GM23248 (cell line): ENCODE results near the gene ATP13A4. TPM values are rescaled to one million over a fixed set of nuclear protein-coding genes. Genes with fewer than 3 reads are reported as not detected.

Experiments
- DNase-seq: peaks from one replicate; pipeline ENCODE4 v3.0.0-alpha.2; 2015
- H2AFZ ChIP-seq: fragments of 200-600 bp; sonication (generic); 2 replicates; pipeline ENCODE4 v1.6.1; 2016; ENCODE audit warnings: antibody characterized with exemption
- H3F3A ChIP-seq: fragments of 200-600 bp; sonication (generic); 2 replicates; pipeline ENCODE4 v1.6.1; 2016; ENCODE audit warnings: mild to moderate bottlenecking, antibody characterized with exemption, mixed run types; ENCODE audit not compliant: insufficient read depth
- H3K27ac ChIP-seq: fragments of 200-600 bp; sonication (generic); 2 replicates; pipeline ENCODE4 v1.5.1; 2016; ENCODE audit warnings: mild to moderate bottlenecking
- H3K27me3 ChIP-seq: fragments of 200-600 bp; sonication (generic); replicated peaks from 2 replicates; pipeline ENCODE4 v1.6.1; 2016; ENCODE audit warnings: mild to moderate bottlenecking; ENCODE audit not compliant: insufficient read depth
- H3K36me3 ChIP-seq: fragments of 200-600 bp; sonication (generic); 2 replicates; pipeline ENCODE4 v1.6.1; 2016; ENCODE audit warnings: low read depth, mild to moderate bottlenecking
- H3K4me1 ChIP-seq: fragments of 200-600 bp; sonication (generic); 2 replicates; pipeline ENCODE4 v1.6.1; 2016; ENCODE audit warnings: mild to moderate bottlenecking; ENCODE audit not compliant: insufficient read depth
- H3K4me2 ChIP-seq: fragments of 200-600 bp; sonication (generic); one replicate; pipeline ENCODE4 v1.6.1; 2016; ENCODE audit warnings: mild to moderate bottlenecking; ENCODE audit not compliant: unreplicated experiment
- H3K4me3 ChIP-seq: fragments of 200-600 bp; sonication (generic); 2 replicates; pipeline ENCODE4 v1.5.1; 2016; ENCODE audit warnings: mild to moderate bottlenecking
- H3K79me2 ChIP-seq: fragments of 200-600 bp; sonication (generic); 2 replicates; pipeline ENCODE4 v1.6.1; 2016; ENCODE audit warnings: mild to moderate bottlenecking; ENCODE audit not compliant: insufficient read depth
- H3K9ac ChIP-seq: fragments of 200-600 bp; sonication (generic); 2 replicates; pipeline ENCODE4 v1.6.1; 2016; ENCODE audit warnings: mild to moderate bottlenecking
- H3K9me2 ChIP-seq: fragments of 200-600 bp; sonication (generic); 2 replicates; pipeline ENCODE4 v1.6.1; 2016; ENCODE audit warnings: mixed run types, mild to moderate bottlenecking, moderate library complexity; ENCODE audit not compliant: insufficient read depth
- H3K9me3 ChIP-seq: fragments of 200-600 bp; sonication (generic); one replicate; pipeline ENCODE4 v1.6.1; 2017; ENCODE audit warnings: low read depth
- H4K20me1 ChIP-seq: fragments of 200-600 bp; sonication (generic); 2 replicates; pipeline ENCODE4 v1.6.0; 2016; ENCODE audit not compliant: insufficient read depth
- EZH2 ChIP-seq: fragments of 200-600 bp; sonication (generic); IDR thresholded peaks from 2 replicates; pipeline ENCODE4 v1.6.1; 2018; ENCODE audit warnings: antibody characterized with exemption, mild to moderate bottlenecking; ENCODE audit not compliant: insufficient read depth, poor library complexity, severe bottlenecking
- EZH2phosphoT487 ChIP-seq: fragments of 200-600 bp; sonication (generic); IDR thresholded peaks from 2 replicates; pipeline ENCODE4 v1.6.1; 2018; ENCODE audit warnings: antibody characterized with exemption, moderate library complexity, mild to moderate bottlenecking, low read depth; ENCODE audit not compliant: insufficient read depth
- WGBS, 2 experiments: methylation state at CpG; one replicate each; pipeline ENCODE4 v1.1.6; 2015 to 2017; ENCODE audit warnings: low lambda C conversion rate in 2 of 2, low coverage in 1 of 2; ENCODE audit errors: missing lambda C conversion rate in 2 of 2; 5-methylcytosine and 5-hydroxymethylcytosine counted together
- in situ Hi-C: fragments of 300-500 bp; cut with MboI; formaldehyde crosslinking; loops from 2 replicates; pipeline ENCODE4 v1.15.0; 2020
- polyA plus RNA-seq: library from polyadenylated mRNA; unstranded; fragments of >200 nt; fragmentation: Nextera tagmentation; extraction: Ambion mirVana; gene quantifications from 2 replicates; pipeline ENCODE4 v1.2.1, GENCODE V29; 2016
- total RNA-seq: library from RNA; depleted of rRNA; stranded (reverse); fragments of >200 nt; shearing (Covaris generic); gene quantifications from 2 replicates; pipeline ENCODE4 v1.2.3, GENCODE V29; 2014

ATP13A4 gene
- total and polyA plus RNA-seq, 2 experiments from 2014 or later: not detected

GRCh38 chr3:193387596-193387995, 167.1 kb downstream of the ATP13A4 start:
- in situ Hi-C loops: no loop called here
- no peaks in the 10 kb centered on the region for H3K79me2 ChIP-seq
- H4K20me1 ChIP-seq: no peaks in the 10 kb centered on the region
- H3F3A ChIP-seq: no peaks in the 10 kb centered on the region
- H3K27me3 ChIP-seq: no peaks in the 10 kb centered on the region
- no peak for DNase-seq
- no peaks in the 10 kb centered on the region for H3K9me3 ChIP-seq
- no peak overlapping the region for H2AFZ ChIP-seq
- H3K36me3 ChIP-seq: no peaks in the 10 kb centered on the region
- H3K9me2 ChIP-seq: no peaks in the 10 kb centered on the region
- H3K4me2 ChIP-seq: no peak overlapping the region
- no peaks in the 10 kb centered on the region for H3K4me1 ChIP-seq
- TF ChIP-seq EZH2 (no peak), EZH2phosphoT487 (no peak)
- H3K4me3 ChIP-seq: no peak overlapping the region
- H3K9ac ChIP-seq: no peak overlapping the region
- no peak overlapping the region for H3K27ac ChIP-seq
- 7 to 13% methylated on average over 2 of the region's 2 CpGs for WGBS, 2 experiments

GRCh38 chr3:193378706-193379105, 176.0 kb downstream of the ATP13A4 start, which contains the start of gene ATP13A5:
TSS of gene ATP13A5 (minus strand) at chr3:193378753. CDS start at chr3:193378725, 28 bp downstream.
- Histone ChIP-seq H3K27ac (no peak within 1 kb of the TSS), H3F3A (no peaks in the 10 kb centered on the region), H3K36me3 (no peaks in the 10 kb centered on the region), H2AFZ (no peak within 1 kb of the TSS), H3K4me1 (no peaks in the 10 kb centered on the region), H4K20me1 (no peaks in the 10 kb centered on the region), H3K9ac (no peak within 1 kb of the TSS), H3K27me3 (no peaks in the 10 kb centered on the region), H3K4me2 (no peak within 1 kb of the TSS), H3K79me2 (no peaks in the 10 kb centered on the region), H3K9me2 (no peaks in the 10 kb centered on the region), H3K4me3 (no peak within 1 kb of the TSS), H3K9me3 (no peaks in the 10 kb centered on the region)
- TF ChIP-seq EZH2phosphoT487: no peak
- TF ChIP-seq EZH2: no peak
- no peak for DNase-seq
- in situ Hi-C loops: no loop called here
- 16 to 17% methylated on average over 6 of the region's 6 CpGs for WGBS, 2 experiments

- H3K9me3 ChIP-seq: no peaks in the 10 kb centered on the region
- no peak overlapping the region for H3K4me2 ChIP-seq
- 12 to 29% methylated on average over 2 of the region's 2 CpGs for WGBS, 2 experiments
- H3K9me2 ChIP-seq: no peaks in the 10 kb centered on the region
- H3K27me3 ChIP-seq: no peaks in the 10 kb centered on the region
- H3K9ac ChIP-seq: no peak overlapping the region
- H3K36me3 ChIP-seq: no peaks in the 10 kb centered on the region
- H3F3A ChIP-seq: no peaks in the 10 kb centered on the region
- H3K4me1 ChIP-seq: no peaks in the 10 kb centered on the region
- H3K4me3 ChIP-seq: no peak overlapping the region
- no peak for DNase-seq
- TF ChIP-seq EZH2phosphoT487: no peak
- TF ChIP-seq EZH2: no peak
- in situ Hi-C loops: no loop called here
- H2AFZ ChIP-seq: no peak overlapping the region
- no peak overlapping the region for H3K27ac ChIP-seq
- H4K20me1 ChIP-seq: no peaks in the 10 kb centered on the region
- no peaks in the 10 kb centered on the region for H3K79me2 ChIP-seq
Observed at GRCh38 chr3:193377591-193377990, 177.1 kb downstream of the ATP13A4 start.

- Histone ChIP-seq H4K20me1 (no peaks in the 10 kb centered on the region), H3K36me3 (no peaks in the 10 kb centered on the region), H3K4me2 (no peak overlapping the region), H3K9me3 (no peaks in the 10 kb centered on the region), H3K4me1 (no peaks in the 10 kb centered on the region), H3K9me2 (no peaks in the 10 kb centered on the region), H3K4me3 (no peak overlapping the region), H3K79me2 (no peaks in the 10 kb centered on the region), H3K27me3 (no peaks in the 10 kb centered on the region), H3K9ac (no peak overlapping the region), H3K27ac (no peak overlapping the region), H3F3A (no peaks in the 10 kb centered on the region), H2AFZ (no peak overlapping the region)
- WGBS, 2 experiments: 54 to 63% methylated on average over 8 of the region's 8 CpGs
- in situ Hi-C loops: no loop called here
- TF ChIP-seq EZH2 (no peak), EZH2phosphoT487 (no peak)
- DNase-seq: no peak
Observed at GRCh38 chr3:193375614-193376013, 179.1 kb downstream of the ATP13A4 start.

GRCh38 chr3:193372783-193373182, 181.9 kb downstream of the ATP13A4 start:
- H3K4me2 ChIP-seq: no peak overlapping the region
- DNase-seq: no peak
- TF ChIP-seq EZH2phosphoT487 (no peak), EZH2 (no peak)
- no peak overlapping the region for H3K4me3 ChIP-seq
- H2AFZ ChIP-seq: no peak overlapping the region
- in situ Hi-C loops: no loop called here
- no peaks in the 10 kb centered on the region for H4K20me1 ChIP-seq
- no peaks in the 10 kb centered on the region for H3F3A ChIP-seq
- H3K9me2 ChIP-seq: no peaks in the 10 kb centered on the region
- H3K36me3 ChIP-seq: no peaks in the 10 kb centered on the region
- H3K79me2 ChIP-seq: no peaks in the 10 kb centered on the region
- no peaks in the 10 kb centered on the region for H3K27me3 ChIP-seq
- no peak overlapping the region for H3K27ac ChIP-seq
- no peaks in the 10 kb centered on the region for H3K9me3 ChIP-seq
- no peaks in the 10 kb centered on the region for H3K4me1 ChIP-seq
- H3K9ac ChIP-seq: no peak overlapping the region
